Measurements from ENCODE around the gene MYO9B. TPM values are rescaled to one million over a fixed set of nuclear protein-coding genes. Genes with fewer than 3 reads are reported as not detected.
A peak's percentile ranks its signal among the peaks of the same experiment; 100 is the strongest.

The MYO9B gene
- total and polyA plus RNA-seq, 4 donors = 44.3 to 121 (median 97.2) TPM

DNA sequence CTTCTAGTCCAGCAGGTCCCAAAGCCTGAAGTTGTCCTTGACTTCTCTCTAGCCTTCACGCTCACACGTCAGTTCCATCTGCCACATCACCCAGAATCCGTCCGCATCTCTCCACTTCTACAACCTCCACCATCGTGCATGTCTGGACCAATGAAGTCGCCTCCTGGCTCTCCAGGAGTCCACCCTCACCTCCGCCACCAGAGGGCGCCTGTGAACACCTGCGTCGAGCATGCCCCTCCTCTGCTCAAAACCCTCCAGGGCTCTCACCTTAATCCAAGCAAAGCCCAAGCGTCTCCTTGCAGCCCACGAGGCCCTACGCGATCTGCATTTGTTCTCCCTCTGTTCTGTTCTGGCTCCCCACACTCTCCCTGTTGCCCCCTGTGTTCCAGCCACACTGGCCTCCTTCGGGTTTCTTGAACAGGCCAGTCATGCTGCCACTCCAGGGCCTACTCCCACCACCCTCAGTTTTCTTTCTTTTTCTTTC is 185.3 kb downstream of the MYO9B start:
- peak; percentile 67 to 73 (median 67) for DNase-seq
- Histone ChIP-seq H3K9me3 (ENCODE audit: control insufficient read depth in 4 of 4, insufficient read depth in 3 of 4, low read length in 3 of 4) (peaks cover 0 to 5% (median 0%) of the 10 kb centered on the region in 4 donors), H3K36me3 (ENCODE audit: control insufficient read depth in 4 of 4, insufficient read depth in 4 of 4, low read length in 4 of 4) (peaks cover 0 to 8% (median 0%) of the 10 kb centered on the region in 4 donors), H3K4me1 (ENCODE audit: control insufficient read depth in 5 of 5, insufficient read depth in 5 of 5, low read length in 5 of 5) (peaks cover 0 to 3% (median 0%) of the 10 kb centered on the region in 5 donors), H3K27me3 (ENCODE audit: control insufficient read depth in 3 of 3, insufficient read depth in 3 of 3, low read length in 2 of 3) (no peaks in the 10 kb centered on the region), H3K27ac (ENCODE audit: low read depth in 1 of 2, low read length in 1 of 2) (peak overlapping the region in 1 of 2 donors; percentile 52), H3K9ac (ENCODE audit: insufficient read depth in 1 of 2, low read length in 2 of 2) (no peak overlapping the region), H3K4me3 (no peak overlapping the region)
- peak; percentile 85 for ATAC-seq (ENCODE audit: insufficient read depth, low FRiP score)
- TF ChIP-seq CTCF (IDR thresholded peaks at IDR 0.05; ENCODE audit: control extremely low read depth, extremely low read depth) = peak; percentile 75
- 19 to 27% methylated on average over 15 of the region's 15 CpGs for WGBS, 2 donors

DNA sequence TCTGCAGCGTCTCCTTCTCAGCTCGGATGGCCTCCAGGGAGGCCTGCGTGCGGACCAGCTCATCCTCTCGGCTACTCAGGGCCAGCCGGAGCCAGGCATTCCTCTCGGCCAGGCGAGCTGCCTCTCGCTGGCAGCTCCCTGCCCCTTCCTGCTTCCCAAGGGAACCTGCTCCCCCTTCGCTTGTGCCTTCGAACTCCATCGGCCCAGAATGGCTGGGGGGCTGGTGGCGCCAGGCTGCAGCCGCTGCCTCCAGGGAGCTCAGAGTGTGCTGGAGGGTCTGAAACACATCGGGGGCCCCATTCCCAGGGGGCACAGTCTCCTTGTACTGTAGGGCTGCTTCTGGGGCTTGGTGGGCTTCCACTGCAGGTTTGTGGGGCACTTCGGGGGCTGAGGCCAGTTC is 187.0 kb downstream of the MYO9B start:
- DNase-seq (no peak), ATAC-seq (ENCODE audit: insufficient read depth, low FRiP score) (no peak)
- Histone ChIP-seq H3K27me3 (ENCODE audit: control insufficient read depth in 3 of 3, insufficient read depth in 3 of 3, low read length in 2 of 3) (no peaks in the 10 kb centered on the region), H3K4me3 (peak overlapping the region; percentile 18), H3K36me3 (ENCODE audit: control insufficient read depth in 4 of 4, insufficient read depth in 4 of 4, low read length in 4 of 4) (peaks cover 0 to 5% (median 0%) of the 10 kb centered on the region in 4 donors), H3K9me3 (ENCODE audit: control insufficient read depth in 4 of 4, insufficient read depth in 3 of 4, low read length in 3 of 4) (peaks cover 0 to 5% (median 0%) of the 10 kb centered on the region in 4 donors), H3K9ac (ENCODE audit: insufficient read depth in 1 of 2, low read length in 2 of 2) (no peak overlapping the region), H3K4me1 (ENCODE audit: control insufficient read depth in 5 of 5, insufficient read depth in 5 of 5, low read length in 5 of 5) (peaks cover 0 to 3% (median 0%) of the 10 kb centered on the region in 5 donors), H3K27ac (ENCODE audit: low read depth in 1 of 2, low read length in 1 of 2) (peak overlapping the region in 1 of 2 donors; percentile 20)
- WGBS, 2 donors = 68 to 83% methylated on average over 16 of the region's 16 CpGs
- TF ChIP-seq CTCF (IDR thresholded peaks at IDR 0.05; ENCODE audit: control extremely low read depth, extremely low read depth) = no peak

Other genes with a start within 250 kb of the MYO9B start
- 10 to 100 TPM; 60.8 to 63.9 TPM for gene SIN3B, start 246.4 kb upstream of the MYO9B start, total RNA-seq
- gene SIN3B, start 246.4 kb upstream of the MYO9B start, polyA plus RNA-seq = 10 to 100 TPM; 29.5 to 48.1 TPM
- 10 to 100 TPM in 1 of 2 donors, 1 to 10 TPM in 1; 5.8 to 76.8 TPM for gene F2RL3, start 186.8 kb upstream of the MYO9B start, total RNA-seq
- gene F2RL3, start 186.8 kb upstream of the MYO9B start, polyA plus RNA-seq = 10 to 100 TPM; 45.2 to 60.8 TPM
- gene CPAMD8, start 49.0 kb upstream of the MYO9B start, total RNA-seq = 100 to 1,000 TPM in 1 of 2 donors, 10 to 100 TPM in 1; 38.5 to 143 TPM
- gene CPAMD8, start 49.0 kb upstream of the MYO9B start, polyA plus RNA-seq = 10 to 100 TPM in 1 of 2 donors, 1 to 10 TPM in 1; 9.6 to 24.3 TPM
- gene HAUS8, start 325 bp upstream of the MYO9B start, total RNA-seq = 1 to 10 TPM; 8.4 to 8.5 TPM
- gene HAUS8, start 325 bp upstream of the MYO9B start, polyA plus RNA-seq = 10 to 100 TPM in 1 of 2 donors, 1 to 10 TPM in 1; 6.1 to 13.8 TPM
- gene USE1, start 139.6 kb downstream of the MYO9B start, total RNA-seq = 10 to 100 TPM; 22.0 to 33.5 TPM
- 10 to 100 TPM; 36.2 to 60.1 TPM for gene USE1, start 139.6 kb downstream of the MYO9B start, polyA plus RNA-seq
- 10 to 100 TPM in 1 of 2 donors, 1 to 10 TPM in 1; 9.1 to 39.5 TPM for gene OCEL1, start 150.4 kb downstream of the MYO9B start, total RNA-seq
- 10 to 100 TPM; 19.4 to 31.1 TPM for gene OCEL1, start 150.4 kb downstream of the MYO9B start, polyA plus RNA-seq
- gene NR2F6, start 170.1 kb downstream of the MYO9B start, total RNA-seq = 10 to 100 TPM; 26.1 to 65.5 TPM
- 10 to 100 TPM; 26.8 to 28.0 TPM for gene NR2F6, start 170.1 kb downstream of the MYO9B start, polyA plus RNA-seq
- 10 to 100 TPM; 11.8 to 12.3 TPM for gene USHBP1, start 189.0 kb downstream of the MYO9B start, total RNA-seq
- 10 to 100 TPM in 1 of 2 donors, 1 to 10 TPM in 1; 6.2 to 11.4 TPM for gene USHBP1, start 189.0 kb downstream of the MYO9B start, polyA plus RNA-seq
- 10 to 100 TPM; 52.4 to 75.1 TPM for gene BABAM1, start 191.7 kb downstream of the MYO9B start, total RNA-seq
- 10 to 100 TPM; 61.8 to 65.1 TPM for gene BABAM1, start 191.7 kb downstream of the MYO9B start, polyA plus RNA-seq
- 1 to 10 TPM in 1 of 2 donors, under 1 TPM in 1; 0.95 to 1.6 TPM for gene ANKLE1, start 206.1 kb downstream of the MYO9B start, total RNA-seq
- gene ANKLE1, start 206.1 kb downstream of the MYO9B start, polyA plus RNA-seq = 1 to 10 TPM in 1 of 2 donors, under 1 TPM in 1; 0.43 to 1.1 TPM
- 10 to 100 TPM; 12.8 to 23.0 TPM for gene ABHD8, start 227.6 kb downstream of the MYO9B start, total RNA-seq
- 10 to 100 TPM; 14.9 to 15.4 TPM for gene ABHD8, start 227.6 kb downstream of the MYO9B start, polyA plus RNA-seq
- 10 to 100 TPM; 22.3 to 85.7 TPM for gene MRPL34, start 230.1 kb downstream of the MYO9B start, total RNA-seq
- gene MRPL34, start 230.1 kb downstream of the MYO9B start, polyA plus RNA-seq = 100 to 1,000 TPM; 101 to 137 TPM
- gene DDA1, start 233.8 kb downstream of the MYO9B start, total RNA-seq = 10 to 100 TPM; 16.1 to 40.7 TPM
- gene DDA1, start 233.8 kb downstream of the MYO9B start, polyA plus RNA-seq = 10 to 100 TPM; 60.2 to 66.5 TPM